GM19438 (cell line): ENCODE results near the gene PRM2.

ENCODE experiments used
- ATAC-seq: cut with Tn5 transposase; IDR thresholded peaks from one replicate; pipeline ENCODE4 v1.9.1; 2021; ENCODE audit warnings: low read depth; ENCODE audit not compliant: unreplicated experiment

PRM2 gene

DNA sequence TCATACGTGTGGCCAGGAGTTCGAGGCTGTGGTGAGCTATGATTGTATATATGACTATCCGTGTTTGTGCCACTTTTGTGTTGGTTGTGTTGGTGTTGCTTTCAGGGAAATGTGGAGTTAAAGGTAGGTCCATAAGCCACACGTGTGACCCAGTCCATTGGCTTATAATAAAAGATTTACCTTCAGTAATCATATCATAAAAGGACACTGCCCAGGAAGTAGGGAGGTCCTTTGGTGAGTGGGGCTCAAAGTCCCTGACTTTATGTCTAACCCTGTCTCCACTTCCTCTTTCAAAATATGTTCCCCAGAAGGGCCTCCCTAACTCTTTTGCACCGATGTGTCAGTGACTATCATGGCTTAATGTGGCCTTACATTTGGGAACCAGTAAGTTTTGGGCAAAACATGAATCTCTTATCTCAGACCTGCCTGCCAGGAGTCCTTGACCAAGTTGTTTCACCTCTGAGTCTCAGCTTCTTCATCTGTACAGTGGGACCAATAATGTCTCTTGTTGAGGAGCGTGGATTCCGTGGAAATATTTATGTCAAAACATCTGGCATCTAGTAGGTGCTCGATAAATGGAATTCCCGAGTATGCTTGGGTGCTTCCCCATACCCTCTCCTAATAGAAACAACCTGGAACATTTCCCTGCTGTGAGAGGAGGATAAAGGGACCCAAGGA, 12.0 kb downstream of the PRM2 start:
- ATAC-seq, result no peak

DNA sequence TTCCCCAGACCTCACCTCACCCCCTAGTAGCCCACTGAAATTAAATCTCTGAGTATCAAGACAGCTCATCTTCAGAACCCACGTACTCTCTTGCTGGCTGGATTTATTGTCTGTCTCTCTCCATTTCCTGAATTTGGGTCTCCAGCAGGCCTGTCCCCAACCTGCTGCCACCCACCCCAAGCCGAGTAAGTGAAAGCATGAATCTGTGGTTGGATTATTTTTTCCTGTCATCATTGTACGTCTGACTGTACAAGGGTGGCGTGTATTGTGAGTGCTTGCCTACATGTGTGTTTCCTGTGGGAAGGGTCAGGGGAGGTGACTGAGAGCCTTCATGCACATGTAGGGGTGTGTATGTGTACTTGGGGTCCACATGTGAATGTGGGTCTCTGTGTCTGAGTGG, 12.5 kb downstream of the PRM2 start:
- no peak for ATAC-seq

DNA sequence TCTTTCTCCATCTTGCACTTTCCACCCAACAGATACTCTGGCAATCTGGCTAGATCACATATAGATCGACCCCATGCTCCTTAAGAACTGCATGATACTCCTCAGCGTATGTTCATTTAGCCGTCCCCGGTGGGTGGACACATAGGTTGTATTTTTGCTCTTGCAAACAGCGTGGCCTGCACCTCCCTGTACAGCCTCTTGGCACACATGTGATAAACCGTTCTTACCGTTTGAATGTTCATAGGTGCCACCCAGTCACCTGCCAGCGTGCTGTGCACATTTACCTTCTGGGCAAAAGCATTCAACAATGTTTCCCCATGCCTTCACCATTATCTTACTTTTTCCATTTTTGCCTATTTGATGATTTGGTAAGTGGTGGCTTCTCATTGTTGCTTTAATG, 13.4 kb downstream of the PRM2 start:
- ATAC-seq, result no peak

DNA sequence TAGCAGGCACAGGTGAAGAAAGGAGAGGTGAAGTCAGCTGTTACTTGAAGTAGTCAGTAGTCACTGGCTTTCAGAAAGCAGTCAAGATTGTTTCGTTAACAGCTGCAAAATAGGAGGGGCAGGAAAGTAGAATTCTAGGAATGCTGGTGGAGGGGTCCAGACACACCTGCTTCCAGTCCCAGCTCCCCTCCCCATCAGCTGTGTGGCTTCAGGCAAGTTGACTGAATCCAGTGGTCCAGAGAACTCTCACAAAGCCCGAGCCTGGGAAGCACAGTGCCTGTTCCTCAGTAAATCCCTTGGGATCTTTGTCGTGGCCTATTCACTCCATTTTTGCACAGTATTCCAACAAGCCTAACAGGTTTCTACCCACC, 15.7 kb downstream of the PRM2 start:
- ATAC-seq, result no peak

DNA sequence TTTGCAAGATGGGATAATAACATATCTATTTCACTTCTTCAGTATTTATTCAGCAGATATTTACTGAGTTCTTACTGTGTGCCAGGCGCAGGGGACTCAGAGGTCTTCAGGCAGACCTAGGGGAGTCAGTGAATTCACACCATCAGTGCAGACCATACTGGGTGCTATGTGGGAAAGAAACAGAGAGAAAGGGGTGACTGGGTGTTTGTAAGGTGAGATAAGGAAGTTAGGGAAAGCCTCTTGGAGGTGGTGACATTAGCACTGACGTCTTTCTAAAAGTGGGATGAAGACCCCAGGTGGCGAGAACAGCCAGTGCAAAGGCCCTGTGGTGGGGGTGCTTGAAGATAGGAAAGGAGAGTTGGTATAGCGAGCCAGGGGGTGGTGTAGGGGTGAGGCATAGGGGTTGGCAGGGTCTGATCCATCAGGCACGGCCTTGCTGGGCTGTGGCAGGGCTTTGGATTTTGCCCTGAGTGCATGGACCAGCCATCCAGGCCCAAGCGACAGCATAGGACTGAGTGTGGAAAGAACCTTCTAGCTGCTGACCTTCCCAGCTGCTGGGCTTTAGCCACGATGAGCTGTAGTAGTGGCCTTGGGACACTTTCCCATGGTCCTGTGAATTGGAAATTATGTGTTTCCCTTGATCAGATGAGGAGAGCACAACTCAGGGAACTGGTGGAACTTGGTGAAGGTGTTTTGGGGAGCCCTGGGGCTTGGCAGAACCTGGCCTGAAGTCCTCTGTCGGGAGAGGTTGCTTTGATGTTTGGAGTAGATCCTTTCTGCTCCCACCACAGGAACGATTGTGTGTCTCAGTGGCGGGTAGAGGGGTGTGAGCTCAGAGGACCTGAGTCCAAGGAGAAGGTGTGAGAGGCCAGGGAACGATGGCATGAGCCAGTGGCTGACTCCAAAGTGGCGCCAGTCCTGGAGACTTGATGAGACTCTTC, 16.4 kb downstream of the PRM2 start:
- ATAC-seq, result no peak

DNA sequence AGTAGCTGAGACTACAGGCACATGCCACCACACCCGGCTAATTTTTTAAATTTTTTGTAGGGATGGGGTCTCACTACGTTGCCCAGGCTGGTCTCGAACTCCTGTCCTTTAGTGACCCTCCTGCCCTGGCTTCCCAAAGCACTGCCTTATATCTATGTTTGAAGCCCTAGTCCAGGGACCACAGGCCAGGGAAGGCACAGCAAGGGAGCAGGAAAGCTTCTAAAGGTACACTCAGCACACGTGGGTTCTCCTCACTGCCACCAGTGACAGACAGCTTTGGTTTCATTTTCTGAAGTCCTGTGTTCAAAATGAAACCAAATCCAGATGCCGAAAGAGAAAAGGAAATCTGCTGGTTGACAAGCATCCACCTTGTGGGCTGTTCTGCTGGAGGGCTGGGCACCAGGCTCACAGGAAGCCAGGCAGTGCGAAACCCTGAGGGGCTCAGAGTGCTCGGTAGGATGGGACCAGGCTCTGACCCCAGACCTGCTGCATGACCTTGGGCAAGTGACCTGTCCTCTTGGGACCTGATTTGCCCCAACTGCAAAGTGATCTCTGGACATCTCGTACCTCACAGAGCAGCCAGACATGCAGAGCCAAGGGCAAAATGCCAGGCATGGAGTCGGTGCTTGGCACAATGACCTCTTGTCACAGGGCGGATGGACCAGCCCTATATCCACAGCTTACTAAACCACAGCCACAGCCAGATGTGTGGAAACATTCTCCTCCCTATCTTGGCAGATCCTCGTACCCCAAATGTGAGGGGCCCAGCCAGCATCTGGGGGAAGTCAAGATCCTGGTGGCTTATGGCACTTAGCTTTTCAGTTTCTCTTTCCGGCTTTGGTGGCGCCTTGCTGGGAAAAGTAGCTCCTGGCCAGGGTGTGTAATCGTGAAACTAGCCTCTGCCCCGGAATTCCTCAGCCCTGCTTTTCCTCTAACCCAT, 17.5 kb downstream of the PRM2 start:
- no peak for ATAC-seq

DNA sequence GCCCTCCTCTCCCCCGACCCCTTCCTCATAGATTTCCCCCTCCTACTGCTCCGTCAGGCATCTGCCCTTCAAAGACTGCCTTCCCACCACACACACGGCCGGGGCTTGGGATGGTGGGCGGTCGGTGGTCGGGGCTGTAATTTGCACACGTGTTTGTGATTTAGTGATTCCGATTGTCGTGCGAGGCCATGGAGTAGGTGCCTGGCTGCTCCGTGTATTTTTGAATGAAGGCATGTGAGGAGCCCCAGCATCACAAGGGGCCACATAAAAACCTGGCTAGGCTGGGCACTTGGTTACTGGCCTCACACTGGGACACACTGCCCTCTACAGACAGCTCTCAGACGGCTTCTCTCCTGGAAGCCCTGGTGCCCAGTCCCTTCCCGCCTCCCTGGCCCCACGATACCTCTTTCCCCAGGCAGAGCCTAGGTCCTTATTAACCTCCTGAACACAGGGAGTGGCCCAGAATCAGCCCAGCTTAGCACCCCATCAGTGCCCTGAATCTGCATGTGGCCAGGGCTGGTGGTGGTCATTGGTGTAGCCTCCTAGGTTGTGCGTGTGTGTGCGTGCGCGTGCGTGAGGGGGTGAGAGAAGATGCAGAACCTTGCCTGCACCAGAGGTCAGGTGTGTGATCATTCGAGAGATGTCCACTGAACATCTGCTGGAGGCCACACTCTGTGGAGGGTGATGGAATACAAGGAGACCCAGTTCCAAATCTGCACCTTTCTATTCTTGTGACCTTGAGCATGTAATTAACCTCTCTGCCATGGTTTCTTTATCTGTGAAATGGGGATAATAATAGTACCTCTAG, 18.9 kb downstream of the PRM2 start:
- no peak for ATAC-seq

DNA sequence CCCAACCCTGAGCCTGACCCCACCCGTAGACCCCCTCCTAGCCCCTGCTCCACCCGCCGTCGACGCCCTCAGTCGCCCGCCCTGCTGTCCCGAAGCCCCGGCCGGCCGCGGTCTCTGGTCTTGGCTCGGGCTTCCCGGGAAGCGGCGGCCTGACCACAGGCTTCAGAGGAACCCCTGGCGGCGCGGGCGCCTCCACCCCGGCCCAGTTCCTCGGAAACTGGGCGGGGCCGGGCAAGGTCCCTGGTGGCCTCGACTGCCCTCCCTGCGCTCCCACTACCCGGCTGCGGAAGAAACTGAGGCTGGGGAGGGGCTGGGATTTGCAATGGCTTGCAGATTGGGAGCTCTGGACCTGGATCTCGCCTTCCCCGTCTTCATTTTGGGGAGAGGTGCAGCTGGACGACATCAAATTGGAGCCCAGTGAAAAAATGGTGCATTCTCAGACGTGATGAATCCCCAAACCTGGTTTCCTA, 19.6 kb downstream of the PRM2 start:
- no peak for ATAC-seq

DNA sequence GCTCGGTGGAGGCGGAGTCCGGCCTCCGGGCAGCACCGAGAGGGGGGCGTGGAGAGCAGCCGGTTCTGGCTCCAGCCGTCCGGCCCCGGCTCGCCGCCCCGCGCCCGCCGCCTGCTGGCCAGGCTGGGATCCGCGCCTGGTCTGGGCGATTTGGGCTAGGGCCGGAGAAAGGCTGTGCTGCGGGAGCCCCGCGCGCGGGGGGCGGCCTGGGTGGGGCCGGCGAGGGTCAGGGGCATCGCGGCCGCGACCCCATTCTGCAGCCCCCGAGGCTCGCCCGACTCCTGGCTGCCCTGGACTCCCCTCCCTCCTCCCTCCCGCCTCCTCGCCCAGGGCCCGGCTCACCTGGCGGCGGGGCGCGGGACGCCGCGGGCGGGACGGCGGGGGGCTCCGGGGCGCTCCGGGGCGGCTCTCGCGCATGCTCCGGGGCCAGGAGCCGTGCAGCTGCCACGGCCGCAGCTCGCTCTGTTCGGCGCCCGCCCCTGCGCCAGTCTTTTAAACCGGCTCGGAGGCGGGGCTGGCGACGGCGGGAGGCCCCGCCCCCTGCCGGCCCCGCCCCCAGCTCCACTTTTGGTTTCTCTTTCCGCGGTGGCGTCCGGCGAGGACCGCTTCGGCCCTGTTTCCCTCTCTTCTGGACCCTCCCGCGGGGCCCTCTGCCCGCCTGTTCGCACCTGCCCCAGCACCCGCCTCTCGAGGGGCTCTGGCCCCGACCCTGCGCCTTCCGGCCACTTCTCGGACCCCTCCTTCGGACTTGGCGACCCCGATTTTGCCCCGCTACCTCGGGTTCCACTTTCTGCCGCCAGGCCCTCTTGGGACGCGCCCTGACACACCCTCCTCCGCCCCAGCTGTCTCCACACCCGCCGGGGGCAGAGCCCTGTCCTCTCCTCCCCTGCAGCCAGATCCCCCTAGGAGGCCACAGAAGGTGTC, 20.3 kb downstream of the PRM2 start, which contains the start of gene SOCS1:
TSS of gene SOCS1 (minus strand) at position 468 of the 924 bp plus-strand sequence. CDS start 726 bp downstream, outside the sequence.
- ATAC-seq, result peak; percentile 45

DNA sequence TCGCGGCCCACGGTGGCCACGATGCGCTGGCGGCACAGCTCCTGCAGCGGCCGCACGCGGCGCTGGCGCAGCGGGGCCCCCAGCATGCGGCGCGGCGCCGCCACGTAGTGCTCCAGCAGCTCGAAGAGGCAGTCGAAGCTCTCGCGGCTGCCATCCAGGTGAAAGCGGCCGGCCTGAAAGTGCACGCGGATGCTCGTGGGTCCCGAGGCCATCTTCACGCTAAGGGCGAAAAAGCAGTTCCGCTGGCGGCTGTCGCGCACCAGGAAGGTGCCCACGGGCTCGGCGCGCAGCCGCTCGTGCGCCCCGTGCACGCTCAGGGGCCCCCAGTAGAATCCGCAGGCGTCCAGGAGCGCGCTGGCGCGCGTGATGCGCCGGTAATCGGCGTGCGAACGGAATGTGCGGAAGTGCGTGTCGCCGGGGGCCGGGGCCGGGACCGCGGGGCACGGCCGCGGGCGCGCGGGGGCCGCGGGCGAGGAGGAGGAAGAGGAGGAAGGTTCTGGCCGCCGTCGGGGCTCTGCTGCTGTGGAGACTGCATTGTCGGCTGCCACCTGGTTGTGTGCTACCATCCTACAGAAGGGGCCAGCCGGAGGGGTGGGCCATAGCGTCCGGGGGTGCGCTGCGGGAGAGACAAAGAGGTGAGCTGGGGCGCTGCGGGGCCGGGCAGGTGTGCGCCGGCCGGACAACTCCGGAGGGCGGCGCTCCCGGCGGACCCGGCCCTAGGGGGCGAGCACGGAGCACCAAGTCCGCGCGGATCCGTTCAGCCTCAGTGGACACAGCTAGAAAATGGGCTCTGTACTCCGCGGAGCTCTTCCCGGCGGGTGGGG, 21.2 kb downstream of the PRM2 start:
- no peak for ATAC-seq

DNA sequence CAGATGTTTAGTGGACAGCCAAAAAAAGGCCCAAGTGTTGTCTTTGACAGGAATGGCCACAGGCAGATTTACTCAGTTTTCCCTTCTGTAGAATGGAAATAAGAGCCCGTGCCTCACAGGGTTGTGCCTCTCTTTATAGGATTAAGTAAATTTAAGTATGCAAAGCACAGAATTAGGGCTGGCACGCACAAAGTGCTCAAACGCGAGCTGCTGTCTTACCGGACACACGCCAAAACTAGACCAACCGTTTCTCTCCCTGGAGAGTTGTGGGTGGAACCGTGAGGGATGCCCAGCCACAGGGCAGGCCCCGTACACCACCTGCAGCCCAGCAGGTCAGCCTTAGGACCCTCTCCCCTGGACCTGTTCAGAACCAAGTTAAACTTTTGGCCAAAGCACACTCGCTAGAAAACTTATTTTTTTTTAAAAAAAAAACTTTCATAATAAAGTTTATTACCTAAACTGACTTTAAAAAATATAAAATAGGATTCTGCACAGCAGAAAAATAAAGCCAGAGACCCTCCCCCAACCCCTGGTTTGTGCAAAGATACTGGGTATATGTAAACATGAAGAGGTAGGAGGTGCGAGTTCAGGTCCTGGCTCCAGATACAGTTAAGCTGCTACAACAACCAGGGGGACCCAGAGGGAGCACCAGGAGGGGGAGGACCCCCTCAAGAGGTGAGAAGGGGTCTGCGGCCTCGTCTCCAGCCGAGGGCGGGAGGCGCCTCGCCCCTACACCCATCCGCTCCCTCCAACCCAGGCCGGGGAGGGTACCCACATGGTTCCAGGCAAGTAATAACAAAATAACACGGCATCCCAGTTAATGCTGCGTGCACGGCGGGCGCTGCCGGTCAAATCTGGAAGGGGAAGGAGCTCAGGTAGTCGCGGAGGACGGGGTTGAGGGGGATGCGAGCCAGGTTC, 22.0 kb downstream of the PRM2 start:
- no peak for ATAC-seq

DNA sequence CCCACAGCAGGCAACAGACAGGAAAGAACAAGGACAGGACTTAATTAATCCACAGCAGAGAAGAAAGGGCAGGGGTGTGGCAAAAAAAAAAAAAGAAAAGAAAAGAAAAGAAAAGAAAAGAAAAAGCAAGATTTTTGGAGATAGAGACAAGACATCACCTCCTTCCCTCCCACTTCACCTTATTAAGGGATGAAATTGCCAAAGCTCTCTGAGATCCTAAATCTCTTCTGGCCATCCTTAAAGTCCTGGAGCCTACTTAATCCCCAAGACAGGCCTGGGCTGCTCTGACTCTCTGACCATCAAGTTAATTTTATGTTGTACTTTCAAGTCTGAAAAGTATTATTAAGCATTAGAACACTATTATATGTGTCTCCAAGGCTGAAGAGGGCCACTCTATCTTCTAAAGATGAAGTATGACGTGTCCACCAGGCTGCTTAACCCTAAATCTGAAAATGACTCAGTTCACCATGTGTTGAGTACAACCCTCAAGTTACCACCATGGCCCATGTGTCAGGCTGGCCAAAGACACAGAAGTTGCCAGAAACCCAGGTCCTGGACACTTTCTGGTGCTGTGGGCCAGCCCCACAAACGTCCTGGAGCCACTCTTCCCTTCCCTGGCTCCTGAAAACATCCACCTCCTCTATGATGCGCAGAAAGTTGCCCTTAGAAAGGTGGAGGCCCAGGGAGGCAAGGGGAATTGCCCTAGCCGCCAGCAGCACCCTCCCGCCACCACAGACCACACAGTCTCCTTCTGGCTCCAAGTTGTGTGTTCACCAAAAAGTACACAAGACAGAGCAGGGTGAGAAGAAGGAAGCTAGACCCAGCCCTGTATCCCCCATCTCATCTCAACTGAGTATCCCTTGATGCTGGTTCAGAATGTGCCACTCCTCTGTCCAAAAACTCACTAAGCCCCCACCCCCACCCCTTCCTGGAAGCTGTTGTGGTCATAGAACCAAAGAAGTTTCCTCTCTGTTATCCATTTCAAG, 23.0 kb downstream of the PRM2 start:
- ATAC-seq, result no peak

DNA sequence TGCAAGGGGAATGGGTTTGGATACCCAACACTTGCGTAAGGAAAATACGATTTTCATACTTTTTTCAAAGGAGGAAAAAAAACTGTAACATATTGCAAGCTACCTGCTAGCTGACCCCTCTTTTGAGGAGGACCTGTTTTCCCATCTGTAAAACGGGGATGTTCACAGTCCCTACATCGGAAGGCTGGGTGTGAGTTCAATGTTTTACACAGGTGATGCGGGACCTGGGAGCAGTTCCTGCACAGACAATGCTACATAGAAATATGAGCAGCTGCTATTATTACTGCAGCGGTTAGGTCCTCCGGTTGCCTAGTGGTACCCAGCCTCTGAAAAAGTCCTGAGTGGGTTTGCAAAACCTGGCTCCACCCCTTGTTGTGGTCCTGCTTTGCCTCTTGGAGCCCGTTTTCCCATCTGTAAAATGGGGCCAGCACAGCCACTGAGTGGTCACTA, 23.8 kb downstream of the PRM2 start:
- ATAC-seq, result no peak

DNA sequence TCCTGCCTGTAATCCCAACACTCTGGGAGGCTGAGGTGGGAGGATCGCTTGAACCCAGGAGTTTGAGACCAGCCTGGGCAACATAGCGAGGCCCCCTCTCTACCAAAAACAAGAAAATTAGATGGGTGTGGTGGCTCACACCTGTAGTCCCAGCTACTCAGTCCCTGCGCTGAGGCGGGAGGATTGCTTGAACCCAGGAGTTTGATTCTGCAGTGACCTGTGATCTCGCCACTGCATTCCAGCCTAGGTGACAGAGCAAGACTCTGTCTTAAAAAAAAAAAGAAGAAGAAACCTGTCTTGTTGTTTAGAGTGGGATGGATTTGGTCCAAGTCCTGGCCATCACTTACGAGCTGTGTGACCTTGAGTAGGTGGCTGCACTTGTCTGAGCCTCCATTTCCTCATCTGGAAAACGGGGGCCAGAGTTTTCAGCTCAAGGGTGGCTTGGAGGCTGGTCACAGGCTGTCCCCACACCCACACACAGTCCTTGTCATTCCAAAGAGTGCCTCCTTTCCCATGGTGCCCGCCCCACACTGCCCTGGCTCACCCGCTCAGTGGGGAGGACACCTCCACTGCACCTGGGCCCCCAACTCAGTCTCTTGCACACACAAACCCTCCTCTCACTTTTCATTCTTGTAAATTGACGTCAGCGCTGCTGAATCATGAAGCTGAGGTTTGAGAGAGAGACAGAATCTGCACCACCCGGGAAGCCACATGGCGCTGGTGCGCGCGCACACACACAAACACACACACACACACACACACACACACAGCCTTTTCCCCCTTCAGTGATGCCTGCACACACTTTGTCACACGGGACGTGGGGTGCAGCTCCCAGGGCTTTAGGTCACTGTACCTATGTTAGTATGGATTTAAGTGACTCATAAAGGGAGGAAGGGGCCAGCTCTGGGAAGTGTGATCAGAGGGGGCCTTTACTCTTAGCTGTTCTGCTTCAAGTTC, 24.5 kb downstream of the PRM2 start:
- ATAC-seq, result no peak
